IPS-15b (cell line): ENCODE data around the gene TMEM63A.

Experiments used
- H3K27me3 ChIP-seq: one replicate; pipeline ENCODE4 v1.6.1; 2013; ENCODE audit warnings: low read length; ENCODE audit not compliant: control insufficient read depth, insufficient read depth
- H3K36me3 ChIP-seq: one replicate; pipeline ENCODE4 v1.6.1; 2013; ENCODE audit warnings: low read length; ENCODE audit not compliant: control insufficient read depth, insufficient read depth
- H3K4me1 ChIP-seq: one replicate; pipeline ENCODE4 v1.6.1; 2013; ENCODE audit warnings: mild to moderate bottlenecking, low read length; ENCODE audit not compliant: control insufficient read depth, insufficient read depth
- H3K4me3 ChIP-seq: one replicate; pipeline ENCODE4 v1.5.1; 2013; ENCODE audit warnings: low read depth, low read length
- H3K9ac ChIP-seq: one replicate; pipeline ENCODE4 v1.6.1; 2013; ENCODE audit warnings: low read depth, mild to moderate bottlenecking, low read length
- H3K9me3 ChIP-seq: one replicate; pipeline ENCODE4 v1.6.1; 2013; ENCODE audit warnings: mild to moderate bottlenecking, low read length; ENCODE audit not compliant: control insufficient read depth, insufficient read depth

Gene TMEM63A

DNA sequence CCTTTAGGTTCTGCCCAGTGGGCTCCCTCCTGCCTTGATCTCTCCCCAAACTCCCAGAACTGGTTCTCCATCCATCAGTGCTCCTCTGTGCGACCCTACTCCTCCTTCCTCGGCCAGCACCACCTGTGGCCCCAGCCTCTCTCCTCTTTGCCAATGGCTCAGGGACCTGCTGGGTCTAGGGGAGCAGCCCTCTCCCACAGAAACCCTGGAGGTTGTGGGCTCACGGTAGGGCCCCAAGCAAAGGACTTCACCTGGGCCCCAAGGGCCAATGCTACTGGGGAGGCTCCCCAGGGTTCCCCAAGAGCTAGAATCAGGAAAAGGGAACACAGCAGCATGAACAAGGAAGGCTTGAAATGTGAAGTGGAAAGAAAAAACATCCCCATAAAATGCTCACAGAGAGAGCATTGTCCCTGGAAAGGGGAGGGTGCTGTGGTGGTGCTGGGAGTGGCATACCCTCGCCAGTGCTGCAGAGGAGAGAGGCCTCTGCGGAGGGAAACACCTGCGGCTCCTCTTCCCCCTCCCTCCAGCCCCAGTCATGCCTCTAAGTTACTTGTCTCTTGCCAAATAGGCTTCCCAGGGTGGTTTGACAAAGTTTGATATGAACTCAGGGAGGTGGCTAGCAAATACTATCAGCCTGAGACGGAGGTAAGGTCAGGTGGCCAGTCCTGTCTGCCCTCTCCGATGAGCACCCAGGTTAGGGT is 2.5 kb downstream of the TMEM63A start:
- H3K27me3 ChIP-seq: no peaks in the 10 kb centered on the region
- no peaks in the 10 kb centered on the region for H3K9me3 ChIP-seq
- H3K4me3 ChIP-seq: no peak overlapping the region
- H3K9ac ChIP-seq: no peak overlapping the region
- H3K36me3 ChIP-seq: peaks cover 6% of the 10 kb centered on the region
- H3K4me1 ChIP-seq: peaks cover 14% of the 10 kb centered on the region

DNA sequence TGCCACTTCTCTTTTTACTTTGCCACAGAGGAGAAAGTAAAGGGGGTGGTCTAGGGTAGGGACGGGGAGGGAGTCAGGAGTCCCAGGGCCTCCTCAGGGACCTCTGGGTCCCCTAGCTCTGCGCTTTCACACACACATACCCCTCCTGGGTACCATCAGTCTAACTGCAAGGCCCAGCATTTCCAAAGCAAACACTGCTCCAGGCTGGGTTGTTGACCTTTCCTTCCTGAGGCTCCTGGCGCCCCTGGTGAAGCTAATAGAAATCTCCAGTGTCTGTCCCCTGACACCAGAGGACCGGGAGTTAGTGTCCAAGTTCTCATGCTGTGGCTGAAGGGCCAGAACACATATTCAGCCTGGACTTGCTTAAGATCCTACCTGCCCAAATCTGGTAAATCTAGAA is 3.9 kb downstream of the TMEM63A start:
- peaks cover 14% of the 10 kb centered on the region for H3K4me1 ChIP-seq
- H3K9ac ChIP-seq: no peak overlapping the region
- H3K36me3 ChIP-seq: peaks cover 12% of the 10 kb centered on the region
- no peaks in the 10 kb centered on the region for H3K27me3 ChIP-seq
- H3K9me3 ChIP-seq: no peaks in the 10 kb centered on the region
- no peak overlapping the region for H3K4me3 ChIP-seq

DNA sequence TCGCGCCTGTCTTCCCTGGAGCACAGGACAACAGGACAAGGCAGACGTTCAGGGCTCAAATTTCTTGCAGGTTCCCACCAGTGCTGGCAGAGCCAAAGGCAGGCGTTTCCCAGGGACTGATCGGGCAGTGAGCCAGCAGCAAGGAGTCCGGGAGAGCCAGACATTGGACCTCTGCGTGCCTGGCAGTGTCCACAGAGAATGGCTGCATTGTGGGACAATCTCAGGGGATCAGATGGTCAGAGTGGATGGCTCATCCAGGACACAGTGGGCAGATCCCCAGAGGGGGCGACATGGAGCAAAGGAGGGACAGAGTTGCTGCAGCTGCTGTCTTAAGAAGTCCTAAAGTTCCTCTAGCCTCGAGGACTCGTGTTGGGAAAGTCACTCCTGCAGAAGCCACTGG is 4.6 kb downstream of the TMEM63A start:
- H3K4me1 ChIP-seq: peaks cover 14% of the 10 kb centered on the region
- no peaks in the 10 kb centered on the region for H3K9me3 ChIP-seq
- H3K36me3 ChIP-seq: peaks cover 12% of the 10 kb centered on the region
- H3K4me3 ChIP-seq: no peak overlapping the region
- no peaks in the 10 kb centered on the region for H3K27me3 ChIP-seq
- H3K9ac ChIP-seq: no peak overlapping the region

DNA sequence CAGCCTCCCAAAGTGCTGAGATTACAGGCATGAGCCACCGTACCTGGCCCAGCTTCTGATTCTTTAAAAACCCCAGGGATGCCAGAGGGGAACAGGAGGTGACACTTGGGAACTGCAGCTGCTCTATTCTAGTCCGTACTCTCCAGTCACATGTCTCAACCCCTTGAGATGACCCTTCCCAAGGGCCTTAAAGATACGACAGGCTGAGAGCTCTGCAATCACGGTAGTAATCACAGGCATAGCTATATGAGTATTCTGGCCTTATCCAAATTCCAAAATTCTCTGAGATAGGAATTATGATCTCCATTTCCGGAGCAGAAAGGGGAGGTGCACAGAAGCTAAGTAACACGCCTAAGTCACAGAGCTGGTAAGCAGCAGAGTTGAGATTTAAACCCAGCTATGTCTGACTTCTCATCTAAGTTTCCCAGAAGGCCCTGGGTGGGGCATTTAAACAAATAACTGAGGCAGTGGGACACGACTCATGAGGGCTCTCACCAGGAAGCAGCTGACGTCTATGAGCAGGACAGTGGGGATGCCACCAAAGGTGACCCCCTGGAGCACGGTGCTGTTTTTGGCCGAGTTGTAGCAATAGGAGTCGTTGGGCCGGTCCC is 5.2 kb downstream of the TMEM63A start:
- H3K4me1 ChIP-seq: peaks cover 14% of the 10 kb centered on the region
- no peaks in the 10 kb centered on the region for H3K9me3 ChIP-seq
- peaks cover 12% of the 10 kb centered on the region for H3K36me3 ChIP-seq
- H3K4me3 ChIP-seq: no peak overlapping the region
- no peaks in the 10 kb centered on the region for H3K27me3 ChIP-seq
- no peak overlapping the region for H3K9ac ChIP-seq

DNA sequence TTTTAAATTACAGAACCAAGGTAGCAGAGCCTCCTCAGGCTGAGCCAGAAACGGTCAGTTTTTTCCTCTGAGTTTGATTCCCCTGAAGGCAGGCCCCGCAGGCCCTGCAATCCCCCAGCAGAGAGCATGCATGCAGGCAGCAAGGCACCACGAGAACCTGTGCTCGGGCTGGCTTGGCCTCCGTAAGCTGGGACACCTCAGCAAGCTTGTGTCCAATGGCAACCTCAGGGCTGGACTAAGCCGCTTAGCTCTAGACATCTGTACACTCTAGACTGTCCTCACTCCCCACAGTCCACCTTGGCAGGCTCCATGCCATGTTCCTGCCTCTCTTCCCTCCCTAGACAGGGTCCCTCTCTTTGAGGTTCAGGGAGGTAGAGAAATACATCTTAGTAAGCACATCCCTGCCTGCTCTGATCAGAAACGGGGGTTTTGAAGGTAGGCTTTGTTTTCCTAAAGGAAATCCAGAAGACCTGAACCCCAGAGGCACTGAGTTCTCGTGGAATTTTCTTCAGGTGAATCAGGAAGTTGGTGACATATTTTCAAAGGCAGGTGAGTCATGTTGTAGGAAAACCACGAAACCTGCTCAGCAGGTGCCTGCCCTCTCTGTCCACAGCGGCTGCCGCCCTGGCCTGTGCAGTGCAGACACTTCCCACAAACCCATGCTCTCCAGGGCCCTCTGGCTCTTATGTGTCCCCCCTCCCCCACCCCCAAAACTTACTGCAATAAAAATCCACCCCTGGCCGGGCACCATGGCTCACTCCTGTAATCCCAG is 7.0 kb downstream of the TMEM63A start:
- H3K9me3 ChIP-seq: no peaks in the 10 kb centered on the region
- H3K36me3 ChIP-seq: peaks cover 12% of the 10 kb centered on the region
- H3K27me3 ChIP-seq: no peaks in the 10 kb centered on the region
- H3K4me1 ChIP-seq: peaks cover 2% of the 10 kb centered on the region
- H3K9ac ChIP-seq: no peak overlapping the region
- H3K4me3 ChIP-seq: no peak overlapping the region

DNA sequence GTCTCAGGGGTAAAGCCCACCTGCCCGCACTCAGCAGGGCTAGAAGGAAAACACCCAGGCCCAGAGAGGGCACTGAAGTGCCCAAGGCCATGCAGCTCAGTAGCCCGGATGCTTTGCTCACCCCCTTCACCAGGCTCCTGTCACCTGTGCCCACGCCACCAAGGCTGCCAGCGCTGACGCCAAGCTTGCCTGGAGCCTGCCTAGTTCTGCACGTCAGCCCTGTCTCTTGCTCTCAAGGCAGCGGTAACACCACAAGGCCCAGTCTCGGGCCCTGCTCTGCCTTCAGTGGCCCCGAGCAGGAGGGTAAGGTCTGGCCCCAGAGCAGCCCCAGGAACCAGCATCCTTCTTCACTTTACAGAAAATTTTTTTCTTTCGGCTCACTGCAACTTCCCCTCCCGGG is 7.7 kb downstream of the TMEM63A start:
- Histone ChIP-seq H3K9ac (no peak overlapping the region), H3K9me3 (no peaks in the 10 kb centered on the region), H3K4me1 (no peaks in the 10 kb centered on the region), H3K27me3 (no peaks in the 10 kb centered on the region), H3K4me3 (no peak overlapping the region), H3K36me3 (peaks cover 12% of the 10 kb centered on the region)

DNA sequence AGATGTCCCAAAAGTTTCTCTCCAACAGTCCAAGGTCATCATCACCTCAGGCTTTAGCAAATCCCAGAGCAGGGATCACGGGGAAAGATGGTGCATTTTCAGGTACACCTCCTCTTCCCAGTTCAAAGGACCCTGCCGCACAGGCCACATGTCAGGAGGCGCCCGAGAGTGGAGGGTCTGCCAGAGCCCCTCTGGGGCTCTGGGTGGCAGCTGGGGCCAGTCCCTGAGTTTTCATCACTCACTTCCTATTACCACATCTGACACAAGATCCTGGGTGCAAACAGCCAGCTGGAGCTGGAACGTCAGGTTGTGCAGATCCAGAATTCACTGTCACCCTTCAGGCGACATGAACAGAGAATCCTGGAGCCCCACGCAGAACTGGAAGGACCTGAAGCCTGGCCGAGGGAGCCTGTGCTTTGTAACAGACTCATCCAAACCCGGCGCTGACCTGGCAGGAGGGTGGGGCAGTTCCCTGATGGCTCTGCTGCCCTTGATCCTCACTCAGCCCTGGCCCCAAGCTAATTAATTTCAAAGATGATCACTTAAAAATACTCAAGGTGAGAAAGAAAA is 8.8 kb downstream of the TMEM63A start:
- H3K27me3 ChIP-seq: no peaks in the 10 kb centered on the region
- H3K9ac ChIP-seq: no peak overlapping the region
- H3K36me3 ChIP-seq: peaks cover 19% of the 10 kb centered on the region
- no peaks in the 10 kb centered on the region for H3K9me3 ChIP-seq
- H3K4me3 ChIP-seq: no peak overlapping the region
- H3K4me1 ChIP-seq: no peaks in the 10 kb centered on the region

DNA sequence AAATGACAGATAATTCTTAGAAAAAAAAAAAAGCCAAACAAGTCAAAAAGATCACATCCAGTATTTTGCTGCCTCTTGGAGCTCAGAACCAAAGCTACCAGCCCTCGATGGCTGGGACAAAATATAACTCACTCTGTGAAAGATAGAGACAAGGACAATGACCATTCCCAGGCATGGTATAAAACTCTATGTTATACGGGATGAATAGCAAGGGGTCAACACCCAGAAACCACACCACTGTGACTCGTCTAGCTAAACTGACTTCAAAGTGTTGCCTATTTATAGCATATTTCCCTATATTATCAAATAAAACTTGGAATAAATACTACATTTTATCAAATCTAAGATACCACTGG is 10.1 kb downstream of the TMEM63A start:
- Histone ChIP-seq H3K9ac (no peak overlapping the region), H3K36me3 (peaks cover 21% of the 10 kb centered on the region), H3K9me3 (no peaks in the 10 kb centered on the region), H3K4me1 (no peaks in the 10 kb centered on the region), H3K27me3 (no peaks in the 10 kb centered on the region), H3K4me3 (no peak overlapping the region)

DNA sequence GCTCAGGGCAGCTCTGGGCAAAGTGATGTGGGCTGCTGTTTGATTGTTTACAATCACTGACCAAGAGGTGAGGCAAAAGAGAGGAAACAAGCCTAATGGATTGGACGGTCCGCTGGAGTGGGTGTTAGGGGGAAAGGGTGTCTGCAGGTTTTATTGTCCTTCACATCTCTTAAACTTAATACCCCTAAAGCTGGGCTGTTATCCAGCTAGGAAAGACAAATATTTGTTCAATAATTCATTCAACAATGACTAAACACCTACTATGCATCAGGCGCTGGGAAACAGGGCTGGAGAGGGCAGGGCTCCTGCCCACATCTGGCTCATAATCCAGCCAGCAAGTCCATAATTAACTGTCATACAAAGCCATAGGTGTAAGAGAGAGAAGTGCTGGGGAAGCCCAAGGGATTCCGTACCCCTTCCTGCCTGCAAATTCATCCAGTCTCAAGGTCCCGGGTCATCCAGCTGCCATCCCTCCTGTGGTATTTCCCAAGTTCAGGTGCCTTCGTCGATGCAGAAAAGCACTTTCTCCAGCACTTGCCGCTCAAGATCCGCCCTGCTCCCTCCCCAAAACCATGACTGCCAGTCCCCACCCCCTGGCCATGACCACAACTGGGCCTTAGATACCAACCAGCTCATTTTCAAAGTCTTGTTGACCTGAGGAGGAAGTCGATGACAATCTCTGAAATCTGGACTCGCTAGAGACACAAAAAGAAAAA is 10.7 kb downstream of the TMEM63A start:
- H3K9ac ChIP-seq: no peak overlapping the region
- H3K4me3 ChIP-seq: no peak overlapping the region
- no peaks in the 10 kb centered on the region for H3K9me3 ChIP-seq
- no peaks in the 10 kb centered on the region for H3K4me1 ChIP-seq
- no peaks in the 10 kb centered on the region for H3K27me3 ChIP-seq
- peaks cover 26% of the 10 kb centered on the region for H3K36me3 ChIP-seq

DNA sequence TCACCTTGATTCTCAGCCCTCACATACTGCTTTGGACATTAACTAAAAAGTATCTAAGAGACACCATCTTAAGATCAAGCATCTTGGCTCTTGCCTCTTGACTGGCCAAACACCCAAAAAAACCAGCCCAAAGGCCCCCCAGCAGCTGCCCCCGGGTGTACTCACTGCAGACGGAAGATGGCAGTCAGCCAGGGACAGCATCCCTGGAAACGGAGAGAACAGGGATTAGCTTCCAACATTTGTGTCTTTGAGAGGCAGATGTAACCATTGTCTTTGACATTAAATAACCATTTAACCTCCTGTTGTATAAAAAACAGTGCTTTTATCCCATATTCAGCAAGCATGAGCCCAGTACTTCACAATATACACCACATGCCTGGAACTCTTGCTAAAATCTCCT is 11.3 kb downstream of the TMEM63A start:
- Histone ChIP-seq H3K36me3 (peaks cover 27% of the 10 kb centered on the region), H3K9ac (no peak overlapping the region), H3K4me3 (no peak overlapping the region)

DNA sequence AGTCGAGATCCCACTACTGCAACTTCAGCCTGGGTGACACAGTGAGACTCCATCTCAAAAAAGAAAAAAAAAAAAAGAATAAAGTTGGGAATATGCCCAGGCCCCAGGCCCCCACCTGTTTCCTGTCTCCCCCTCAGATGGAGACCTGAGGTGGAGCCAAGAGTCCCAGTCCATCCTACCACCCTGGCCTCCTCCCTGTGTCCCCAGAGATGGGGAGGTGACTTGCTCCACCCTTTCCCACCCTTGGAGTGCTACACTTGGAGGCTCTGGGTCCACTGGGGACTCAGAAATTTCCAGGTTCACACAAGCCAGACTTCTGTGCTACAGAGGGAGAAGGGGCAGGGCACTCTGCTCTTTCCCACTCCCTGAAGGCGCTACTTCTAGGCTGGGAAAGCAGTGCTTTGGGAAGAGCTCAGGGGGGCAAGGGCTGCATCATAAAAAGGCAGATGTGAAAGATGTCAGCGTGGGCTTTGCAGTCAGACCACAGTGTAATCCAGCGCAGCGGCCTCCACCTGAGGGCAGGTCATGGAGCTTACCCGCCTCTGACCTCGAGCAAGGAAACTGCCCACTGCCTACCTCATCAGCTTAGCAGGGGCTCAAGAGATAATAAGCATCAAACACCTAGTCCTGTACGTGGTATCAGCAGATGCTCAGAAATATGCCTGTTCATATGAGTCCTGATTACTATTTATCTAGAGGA is 13.4 kb downstream of the TMEM63A start:
- H3K27me3 ChIP-seq: no peaks in the 10 kb centered on the region
- peaks cover 32% of the 10 kb centered on the region for H3K36me3 ChIP-seq
- H3K9ac ChIP-seq: no peak overlapping the region
- no peaks in the 10 kb centered on the region for H3K4me1 ChIP-seq
- no peak overlapping the region for H3K4me3 ChIP-seq
- no peaks in the 10 kb centered on the region for H3K9me3 ChIP-seq

More for the DNA sequence above, 11.3 kb downstream of the TMEM63A start:
- Histone ChIP-seq H3K27me3 (no peaks in the 10 kb centered on the region), H3K9me3 (no peaks in the 10 kb centered on the region), H3K4me1 (no peaks in the 10 kb centered on the region)
